GM12892 (cell line): ENCODE data around the gene NOL4L.
"Not testable (repeated sequence)": the region's sequence is repeated elsewhere in the genome, so short reads cannot be mapped to it uniquely, and the experiment has no call there.

Experiments used
- DNase-seq: peaks from one replicate; pipeline ENCODE4 v3.0.0; 2011; ENCODE audit not compliant: insufficient read length
- FAIRE-seq: peaks from 2 replicates; lab custom pipeline; 2011; peaks lifted over from hg19 to GRCh38; lab: Jason Lieb, UNC
- POLR2A ChIP-seq: IDR thresholded peaks from 2 replicates; pipeline ENCODE4 v1.6.1; 2011; ENCODE audit warnings: low read depth, low read length, control low read depth
- POLR2AphosphoS5 ChIP-seq: IDR thresholded peaks from 2 replicates; pipeline ENCODE4 v1.6.1; 2011; ENCODE audit warnings: low read depth, low read length, control low read depth
- TAF1 ChIP-seq: IDR thresholded peaks from 2 replicates; pipeline ENCODE4 v1.6.1; 2011; ENCODE audit warnings: low read depth, mild to moderate bottlenecking, control low read depth, low read length, borderline replicate concordance

NOL4L gene

DNA sequence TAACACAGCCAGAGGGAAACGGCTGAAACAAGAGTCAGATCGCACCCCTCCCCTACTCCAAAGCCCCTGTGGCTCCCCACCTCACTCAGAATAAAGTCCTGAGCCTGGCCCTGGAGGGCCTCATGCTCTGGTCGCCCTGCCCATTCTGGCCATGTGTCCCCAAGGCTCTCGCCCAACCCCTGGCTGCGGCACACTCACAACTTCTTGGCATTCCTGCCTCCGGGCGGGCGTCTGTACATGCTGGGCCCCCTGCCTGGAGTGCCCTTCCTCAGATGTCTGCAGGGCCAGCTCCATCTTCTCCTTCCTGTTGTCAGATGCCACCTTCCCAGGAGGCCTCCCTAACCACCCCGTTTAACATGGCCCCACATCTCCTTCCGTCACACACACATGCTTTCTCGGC lies 17.1 kb upstream of the NOL4L start:
- DNase-seq, result no peak
- no peak for FAIRE-seq
- TF ChIP-seq POLR2AphosphoS5 (no peak), TAF1 (no peak), POLR2A (no peak)

DNA sequence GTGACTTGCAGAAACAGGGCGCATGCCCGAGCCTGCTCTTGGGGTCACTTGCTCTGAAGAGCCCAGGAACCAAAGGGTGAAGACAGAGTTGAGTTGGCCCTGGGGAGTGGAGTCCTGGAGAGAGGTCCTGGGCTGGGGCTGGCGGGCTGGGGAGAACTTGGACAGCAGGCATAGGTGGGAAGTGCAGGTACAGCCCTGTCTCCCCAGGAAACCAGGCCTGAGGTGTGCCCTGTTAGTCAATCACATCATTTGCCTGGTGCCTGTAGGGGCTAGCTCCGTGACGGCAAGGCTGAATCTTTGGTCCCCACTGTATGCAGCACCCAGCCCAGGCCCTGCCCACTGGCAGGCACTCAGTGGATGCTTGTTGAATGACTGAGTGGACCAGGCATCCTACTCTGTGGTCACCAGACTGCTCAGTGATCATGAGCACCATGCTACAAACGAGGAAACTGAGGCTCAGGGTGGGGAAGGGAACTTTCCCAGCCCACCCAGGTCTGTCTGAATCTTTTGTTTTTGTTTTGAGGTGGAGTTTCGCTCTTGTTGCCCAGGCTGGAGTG lies 15.6 kb upstream of the NOL4L start:
- FAIRE-seq, result no peak
- no peak for TF ChIP-seq TAF1
- no peak for TF ChIP-seq POLR2AphosphoS5
- no peak for TF ChIP-seq POLR2A
- no peak for DNase-seq

- FAIRE-seq (no peak), DNase-seq (no peak)
- TF ChIP-seq TAF1, result no peak
- no peak for TF ChIP-seq POLR2AphosphoS5
- no peak for TF ChIP-seq POLR2A
These were observed 14.7 kb upstream of the NOL4L start for GRCh38 chr20:32599783-32600340.

- DNase-seq (no peak), FAIRE-seq (no peak)
- no peak for TF ChIP-seq TAF1
- no peak for TF ChIP-seq POLR2A
- no peak for TF ChIP-seq POLR2AphosphoS5
These were observed 13.5 kb upstream of the NOL4L start for GRCh38 chr20:32598606-32599005.

DNA sequence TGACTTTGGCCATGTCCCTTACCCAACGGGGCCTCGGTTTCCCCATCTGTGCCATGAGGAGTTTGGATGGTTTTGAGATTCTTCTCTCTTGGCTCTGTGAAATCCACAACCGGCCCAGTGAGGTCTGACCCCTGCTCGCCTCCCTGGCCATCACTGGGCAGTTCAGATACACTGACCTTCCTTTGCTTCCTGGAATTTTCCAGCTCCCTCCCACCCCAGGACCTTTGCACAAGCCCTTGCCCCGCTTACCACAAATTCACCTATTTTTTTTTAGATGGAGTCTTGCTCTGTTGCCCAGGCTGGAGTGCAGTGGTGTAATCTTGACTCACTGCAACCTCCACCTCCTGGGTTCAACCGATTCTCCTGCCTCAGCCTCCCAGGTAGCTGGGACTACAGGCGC lies 12.6 kb upstream of the NOL4L start:
- no peak for FAIRE-seq
- TF ChIP-seq POLR2AphosphoS5, result no peak
- TF ChIP-seq TAF1, result no peak
- TF ChIP-seq POLR2A, result no peak

GRCh38 chr20:32596681-32597252 lies 11.6 kb upstream of the NOL4L start:
- TF ChIP-seq POLR2AphosphoS5 (no peak), TAF1 (no peak), POLR2A (no peak)
- FAIRE-seq (no peak), DNase-seq (no peak)

More for the DNA sequence above, 12.6 kb upstream of the NOL4L start:
- DNase-seq, result no peak

GRCh38 chr20:32595143-32595542 lies 10.0 kb upstream of the NOL4L start:
- FAIRE-seq, result no peak
- TF ChIP-seq TAF1 (no peak), POLR2AphosphoS5 (no peak), POLR2A (no peak)

DNA sequence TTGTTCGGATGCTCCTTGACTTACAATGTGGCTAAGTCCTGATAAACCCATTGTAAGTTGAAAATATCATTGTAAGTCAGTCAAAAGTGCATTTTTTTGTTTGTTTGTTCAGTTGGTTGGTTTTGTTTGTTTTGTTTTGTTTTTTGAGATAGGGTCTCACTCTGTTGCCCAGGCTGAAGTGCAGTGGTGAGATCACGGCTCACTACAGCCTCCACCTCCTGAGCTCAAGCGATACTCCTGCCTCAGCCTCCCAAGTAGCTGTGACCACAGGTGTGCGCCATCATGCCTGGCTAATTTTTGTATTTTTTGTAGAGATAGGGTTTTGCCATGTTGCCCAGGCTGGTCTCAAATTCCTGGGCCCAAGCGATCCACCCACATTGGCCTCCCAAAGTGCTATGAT lies 9.5 kb upstream of the NOL4L start:
- DNase-seq, FAIRE-seq: not testable (repeated sequence)

More at GRCh38 chr20:32595143-32595542, 10.0 kb upstream of the NOL4L start:
- no peak for DNase-seq

GRCh38 chr20:32594204-32594603 lies 9.1 kb upstream of the NOL4L start:
- no peak for FAIRE-seq
- TF ChIP-seq POLR2A, result no peak
- no peak for TF ChIP-seq POLR2AphosphoS5
- TF ChIP-seq TAF1, result no peak
- DNase-seq, result no peak

GRCh38 chr20:32592616-32593015 lies 7.5 kb upstream of the NOL4L start:
- FAIRE-seq, DNase-seq: not testable (repeated sequence)

GRCh38 chr20:32592022-32592421 lies 6.9 kb upstream of the NOL4L start:
- TF ChIP-seq TAF1, result no peak
- no peak for TF ChIP-seq POLR2A
- no peak for TF ChIP-seq POLR2AphosphoS5
- FAIRE-seq (no peak), DNase-seq (no peak)

- FAIRE-seq, result no peak
- no peak for TF ChIP-seq POLR2A
- no peak for TF ChIP-seq POLR2AphosphoS5
- TF ChIP-seq TAF1, result no peak
- no peak for DNase-seq
These were observed 4.6 kb upstream of the NOL4L start for GRCh38 chr20:32589769-32590168.

DNA sequence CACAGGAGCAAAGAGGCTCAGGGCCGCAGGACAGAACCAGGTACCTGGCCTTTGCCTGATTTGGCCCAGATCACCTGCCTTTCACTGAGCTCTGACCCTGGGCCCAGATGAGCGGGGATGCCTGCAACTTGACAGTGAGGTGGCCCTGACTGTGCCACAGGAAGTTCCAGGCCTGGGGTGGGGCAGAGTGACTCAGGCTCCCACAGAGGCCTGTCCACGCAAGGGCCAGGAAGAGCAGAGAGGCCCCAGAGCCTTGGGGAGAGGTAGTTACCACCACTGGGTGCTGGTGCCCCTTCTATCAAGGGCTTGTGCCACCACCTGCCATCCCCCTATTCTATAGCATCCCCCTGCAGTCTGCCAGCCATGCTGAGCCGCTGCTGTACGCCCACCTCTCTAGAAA lies 4.1 kb upstream of the NOL4L start:
- FAIRE-seq (no peak), DNase-seq (no peak)
- no peak for TF ChIP-seq POLR2AphosphoS5
- TF ChIP-seq TAF1, result no peak
- TF ChIP-seq POLR2A, result no peak
